AG04449 (cell line): ENCODE results near the gene CDC27.
"Not testable (repeated sequence)": the region's sequence is repeated elsewhere in the genome, so short reads cannot be mapped to it uniquely, and the experiment has no call there.

Experiments
- CTCF ChIA-PET: fragments of 350-600 bp; formaldehyde crosslinking; extraction: SDS; loops from one replicate; lab custom pipeline; 2021; ENCODE audit warnings: antibody characterized with exemption; lab: Yijun Ruan, JAX
- POLR2A ChIA-PET: fragments of 400-600, 350-600 bp; formaldehyde crosslinking; extraction: SDS; loops from one replicate; lab custom pipeline; 2020; ENCODE audit warnings: antibody characterized with exemption, inconsistent platforms; lab: Yijun Ruan, JAX
- DNase-seq: peaks from one replicate; pipeline ENCODE4 v3.0.0-alpha.2; 2010; ENCODE audit warnings: low read depth, low spot score
- H3K4me3 ChIP-seq: 2 replicates; pipeline ENCODE4 v1.5.1; 2011; ENCODE audit warnings: low read depth, mild to moderate bottlenecking, control low read depth, low read length
- CTCF ChIP-seq: IDR thresholded peaks from one replicate; pipeline ENCODE4 v1.5.1; 2011; ENCODE audit warnings: mild to moderate bottlenecking, moderate library complexity, low read length, control low read depth, inconsistent platforms; ENCODE audit not compliant: insufficient read depth; ENCODE audit errors: missing control alignments

Gene CDC27

GRCh38 chr17:47190770-47191169 lies 1.7 kb upstream of the CDC27 start:
- ChIA-PET POLR2A (no interaction called here), CTCF (interaction anchor here (1.4 to 1.5 kb wide), 3 partner anchors 9 to 125 kb away, joined by 3 to 7 read pairs (median 4); no protein-coding TSS in a partner anchor)
- no peak for TF ChIP-seq CTCF
- no peak for DNase-seq
- H3K4me3 ChIP-seq, result no peak overlapping the region

GRCh38 chr17:47190243-47190642 lies 1.1 kb upstream of the CDC27 start:
- no peak for TF ChIP-seq CTCF
- no peak overlapping the region for H3K4me3 ChIP-seq
- POLR2A ChIA-PET, result interaction anchor here (1.4 kb wide), 1 partner anchor 85 kb away, joined by 4 read pairs; no protein-coding TSS in a partner anchor
- DNase-seq, result no peak
- CTCF ChIA-PET, result interaction anchor here (1.1 to 1.5 kb wide), 5 partner anchors 10 to 127 kb away, joined by 3 to 7 read pairs (median 4); no protein-coding TSS in a partner anchor

GRCh38 chr17:47189732-47190237 lies 690 bp upstream of the CDC27 start:
- peak overlapping the region; percentile 55 for H3K4me3 ChIP-seq
- POLR2A ChIA-PET, result interaction anchor here (0.7 to 1.4 kb wide), 4 partner anchors 8 to 85 kb away, joined by 4 read pairs; no protein-coding TSS in a partner anchor
- DNase-seq, result no peak
- CTCF ChIA-PET, result interaction anchor here (1.1 to 1.5 kb wide), 5 partner anchors 10 to 426 kb away, joined by 3 to 4 read pairs (median 4); no protein-coding TSS in a partner anchor
- no peak for TF ChIP-seq CTCF

GRCh38 chr17:47188271-47188875 lies 722 bp downstream of the CDC27 start:
- TF ChIP-seq CTCF, result no peak
- ChIA-PET POLR2A (interaction anchor here (1.4 kb wide), 1 partner anchor 87 kb away, joined by 4 read pairs; no protein-coding TSS in a partner anchor), CTCF (interaction anchor here (0.9 to 1.7 kb wide), 2 partner anchors 10 to 128 kb away, joined by 3 to 5 read pairs; no protein-coding TSS in a partner anchor)
- no peak for DNase-seq
- peak overlapping the region; percentile 82 for H3K4me3 ChIP-seq

- no peak overlapping the region for H3K4me3 ChIP-seq
- POLR2A ChIA-PET, result no interaction called here
- DNase-seq, result no peak
- CTCF ChIA-PET, result interaction anchor here (0.7 to 2.0 kb wide), 3 partner anchors 19 to 431 kb away, joined by 3 to 10 read pairs (median 9); no protein-coding TSS in a partner anchor
- no peak for TF ChIP-seq CTCF
Observed at GRCh38 chr17:47184681-47185080, 4.4 kb downstream of the CDC27 start.

GRCh38 chr17:47180988-47181387 lies 8.1 kb downstream of the CDC27 start:
- H3K4me3 ChIP-seq, CTCF ChIA-PET, DNase-seq: not testable (repeated sequence)
- POLR2A ChIA-PET, result interaction anchor here (0.6 to 0.7 kb wide), 2 partner anchors 8 to 1601 kb away, joined by 4 read pairs; partner anchors contain the start of gene CDC27
